Neural cell (in vitro differentiated cells): ENCODE data around the gene NOL4L. TPM values are rescaled to one million over a fixed set of nuclear protein-coding genes. Genes with fewer than 3 reads are reported as not detected.

Experiments used
- H2AFZ ChIP-seq: fragments of 200-600, 300-800 bp; sonication (generic), shearing (Covaris generic); 2 replicates; pipeline ENCODE4 v1.6.0; 2014; ENCODE audit warnings: low read depth, mild to moderate bottlenecking, antibody characterized with exemption, low read length, moderate library complexity
- H3F3A ChIP-seq: fragments of 200-600 bp; shearing (Covaris generic); 2 replicates; pipeline ENCODE4 v1.6.1; 2016; ENCODE audit warnings: mild to moderate bottlenecking, moderate library complexity, mixed read lengths, antibody characterized with exemption, low read length; ENCODE audit not compliant: insufficient read depth, poor library complexity, severe bottlenecking
- H3K27ac ChIP-seq: fragments of 200-600, 300-800 bp; sonication (generic), shearing (Covaris generic); 2 replicates; pipeline ENCODE4 v1.5.1; 2014; ENCODE audit warnings: mild to moderate bottlenecking, low read length, moderate library complexity
- H3K27me3 ChIP-seq: fragments of 300-800, 200-600 bp; sonication (generic), shearing (Covaris generic); 2 replicates; pipeline ENCODE4 v1.6.0; 2014; ENCODE audit warnings: mild to moderate bottlenecking, low read depth, low read length, moderate library complexity; ENCODE audit not compliant: insufficient read depth
- H3K36me3 ChIP-seq: fragments of 300-800, 200-600 bp; sonication (generic), shearing (Covaris generic); 2 replicates; pipeline ENCODE4 v1.5.1; 2014; ENCODE audit warnings: mild to moderate bottlenecking, antibody characterized with exemption, low read length, moderate library complexity; ENCODE audit not compliant: insufficient read depth
- H3K4me2 ChIP-seq: fragments of 300-800, 200-600 bp; sonication (generic), shearing (Covaris generic); 2 replicates; pipeline ENCODE4 v1.6.0; 2014; ENCODE audit warnings: mild to moderate bottlenecking, low read length
- H3K4me3 ChIP-seq: fragments of 300-800, 200-600 bp; sonication (generic), shearing (Covaris generic); 2 replicates; pipeline ENCODE4 v1.5.1; 2014; ENCODE audit warnings: mild to moderate bottlenecking, low read length, moderate library complexity
- H3K79me2 ChIP-seq: fragments of 200-600 bp; shearing (Covaris generic); replicated peaks from 2 replicates; pipeline ENCODE4 v1.6.0; 2014; ENCODE audit warnings: mild to moderate bottlenecking, low read length, moderate library complexity; ENCODE audit not compliant: insufficient read depth
- H3K9ac ChIP-seq: fragments of 300-800, 200-600 bp; sonication (generic), shearing (Covaris generic); 2 replicates; pipeline ENCODE4 v1.6.1; 2016; ENCODE audit warnings: mild to moderate bottlenecking, low read length, mixed read lengths
- H3K9me2 ChIP-seq: fragments of 200-600 bp; shearing (Covaris generic); 2 replicates; pipeline ENCODE4 v1.6.1; 2016; ENCODE audit warnings: mild to moderate bottlenecking, low read length, mixed read lengths; ENCODE audit not compliant: insufficient read depth
- H3K9me3 ChIP-seq: fragments of 200-600, 300-800 bp; sonication (generic), shearing (Covaris generic); 2 replicates; pipeline ENCODE4 v1.6.1; 2016; ENCODE audit warnings: mild to moderate bottlenecking, mixed run types, low read length, moderate library complexity, mixed read lengths
- H4K20me1 ChIP-seq: fragments of 200-600 bp; shearing (Covaris generic); 2 replicates; pipeline ENCODE4 v1.6.1; 2016; ENCODE audit warnings: mild to moderate bottlenecking, mixed run types; ENCODE audit not compliant: insufficient read depth
- EP300 ChIP-seq: fragments of 450-650 bp; conservative IDR thresholded peaks from 2 replicates; pipeline ENCODE4 v1.6.1; 2014; ENCODE audit warnings: antibody characterized with exemption, mild to moderate bottlenecking, moderate library complexity; ENCODE audit not compliant: poor library complexity, severe bottlenecking
- EZH2 ChIP-seq: fragments of 200-600, 300-800 bp; shearing (Covaris generic), sonication (generic); IDR thresholded peaks from 2 replicates; pipeline ENCODE4 v1.6.1; 2014; ENCODE audit warnings: antibody characterized with exemption, low read length, borderline replicate concordance, mild to moderate bottlenecking; ENCODE audit not compliant: insufficient read depth, poor library complexity, severe bottlenecking
- MXI1 ChIP-seq: fragments of 450-650 bp; conservative IDR thresholded peaks from 2 replicates; pipeline ENCODE4 v1.6.1; 2014; ENCODE audit warnings: antibody characterized with exemption, mild to moderate bottlenecking; ENCODE audit not compliant: poor library complexity, severe bottlenecking
- POLR2AphosphoS5 ChIP-seq: IDR thresholded peaks from 2 replicates; pipeline ENCODE4 v1.6.1; 2012
- RAD21 ChIP-seq: fragments of 450-650 bp; conservative IDR thresholded peaks from 2 replicates; pipeline ENCODE4 v1.6.1; 2014; ENCODE audit warnings: antibody characterized with exemption, mild to moderate bottlenecking, moderate library complexity
- SMC3 ChIP-seq: fragments of 450-650 bp; conservative IDR thresholded peaks from 2 replicates; pipeline ENCODE4 v1.6.1; 2014; ENCODE audit warnings: antibody characterized with exemption, mild to moderate bottlenecking, moderate library complexity; ENCODE audit not compliant: poor library complexity
- TAF1 ChIP-seq: IDR thresholded peaks from 2 replicates; pipeline ENCODE4 v1.6.1; 2012; ENCODE audit warnings: low read depth
- polyA plus RNA-seq: library from polyadenylated mRNA; depleted of rRNA; stranded (reverse); fragments of >200 nt; gene quantifications from 2 replicates; pipeline ENCODE4 v1.2.3, GENCODE V29; 2014
- TF ChIP-seq, protein P1 (sequence below): IDR thresholded peaks from 2 replicates; pipeline ENCODE4 v1.6.1; 2012; ENCODE audit warnings: borderline replicate concordance
- TF ChIP-seq, protein P2 (sequence below): fragments of 450-650 bp; IDR thresholded peaks from 2 replicates; pipeline ENCODE4 v1.5.1; 2014; ENCODE audit warnings: antibody characterized with exemption, mild to moderate bottlenecking, moderate library complexity; ENCODE audit not compliant: poor library complexity, severe bottlenecking

The NOL4L gene
- polyA plus RNA-seq, 1 donor from 2014 or later, result 20.4 TPM

DNA sequence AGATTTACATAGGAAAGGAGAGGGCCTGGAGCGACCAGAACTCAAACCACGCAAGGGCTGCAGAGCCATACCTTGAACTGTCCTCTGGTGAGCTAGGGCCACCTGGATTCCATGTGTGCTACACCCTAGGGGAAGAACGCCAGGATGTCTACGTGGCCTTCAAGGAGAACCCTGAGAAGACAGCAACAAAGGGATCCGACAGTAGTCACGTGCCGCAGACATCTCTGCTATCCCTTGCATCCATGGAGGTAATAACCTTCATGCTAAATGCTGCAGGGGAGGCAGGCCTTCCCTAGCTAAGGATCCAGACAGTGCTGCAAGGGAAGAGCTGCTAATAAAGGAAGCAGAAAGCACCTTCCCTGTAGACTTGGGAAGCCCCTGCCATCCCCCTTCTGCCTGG lies 52.9 kb downstream of the NOL4L start:
- no peaks in the 10 kb centered on the region for H3K9me2 ChIP-seq
- no peak overlapping the region for H3K9ac ChIP-seq
- H3K4me2 ChIP-seq, result no peak overlapping the region
- no peaks in the 10 kb centered on the region for H3F3A ChIP-seq
- no peak overlapping the region for H2AFZ ChIP-seq
- H3K36me3 ChIP-seq, result no peaks in the 10 kb centered on the region
- no peak for TF ChIP-seq TAF1
- no peak for TF ChIP-seq POLR2AphosphoS5
- no peak for TF ChIP-seq SMC3
- TF ChIP-seq, protein P1, sequence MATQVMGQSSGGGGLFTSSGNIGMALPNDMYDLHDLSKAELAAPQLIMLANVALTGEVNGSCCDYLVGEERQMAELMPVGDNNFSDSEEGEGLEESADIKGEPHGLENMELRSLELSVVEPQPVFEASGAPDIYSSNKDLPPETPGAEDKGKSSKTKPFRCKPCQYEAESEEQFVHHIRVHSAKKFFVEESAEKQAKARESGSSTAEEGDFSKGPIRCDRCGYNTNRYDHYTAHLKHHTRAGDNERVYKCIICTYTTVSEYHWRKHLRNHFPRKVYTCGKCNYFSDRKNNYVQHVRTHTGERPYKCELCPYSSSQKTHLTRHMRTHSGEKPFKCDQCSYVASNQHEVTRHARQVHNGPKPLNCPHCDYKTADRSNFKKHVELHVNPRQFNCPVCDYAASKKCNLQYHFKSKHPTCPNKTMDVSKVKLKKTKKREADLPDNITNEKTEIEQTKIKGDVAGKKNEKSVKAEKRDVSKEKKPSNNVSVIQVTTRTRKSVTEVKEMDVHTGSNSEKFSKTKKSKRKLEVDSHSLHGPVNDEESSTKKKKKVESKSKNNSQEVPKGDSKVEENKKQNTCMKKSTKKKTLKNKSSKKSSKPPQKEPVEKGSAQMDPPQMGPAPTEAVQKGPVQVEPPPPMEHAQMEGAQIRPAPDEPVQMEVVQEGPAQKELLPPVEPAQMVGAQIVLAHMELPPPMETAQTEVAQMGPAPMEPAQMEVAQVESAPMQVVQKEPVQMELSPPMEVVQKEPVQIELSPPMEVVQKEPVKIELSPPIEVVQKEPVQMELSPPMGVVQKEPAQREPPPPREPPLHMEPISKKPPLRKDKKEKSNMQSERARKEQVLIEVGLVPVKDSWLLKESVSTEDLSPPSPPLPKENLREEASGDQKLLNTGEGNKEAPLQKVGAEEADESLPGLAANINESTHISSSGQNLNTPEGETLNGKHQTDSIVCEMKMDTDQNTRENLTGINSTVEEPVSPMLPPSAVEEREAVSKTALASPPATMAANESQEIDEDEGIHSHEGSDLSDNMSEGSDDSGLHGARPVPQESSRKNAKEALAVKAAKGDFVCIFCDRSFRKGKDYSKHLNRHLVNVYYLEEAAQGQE, result no peak
- no peak for TF ChIP-seq EP300
- TF ChIP-seq RAD21, result no peak
- no peak for TF ChIP-seq EZH2
- TF ChIP-seq, protein P2, sequence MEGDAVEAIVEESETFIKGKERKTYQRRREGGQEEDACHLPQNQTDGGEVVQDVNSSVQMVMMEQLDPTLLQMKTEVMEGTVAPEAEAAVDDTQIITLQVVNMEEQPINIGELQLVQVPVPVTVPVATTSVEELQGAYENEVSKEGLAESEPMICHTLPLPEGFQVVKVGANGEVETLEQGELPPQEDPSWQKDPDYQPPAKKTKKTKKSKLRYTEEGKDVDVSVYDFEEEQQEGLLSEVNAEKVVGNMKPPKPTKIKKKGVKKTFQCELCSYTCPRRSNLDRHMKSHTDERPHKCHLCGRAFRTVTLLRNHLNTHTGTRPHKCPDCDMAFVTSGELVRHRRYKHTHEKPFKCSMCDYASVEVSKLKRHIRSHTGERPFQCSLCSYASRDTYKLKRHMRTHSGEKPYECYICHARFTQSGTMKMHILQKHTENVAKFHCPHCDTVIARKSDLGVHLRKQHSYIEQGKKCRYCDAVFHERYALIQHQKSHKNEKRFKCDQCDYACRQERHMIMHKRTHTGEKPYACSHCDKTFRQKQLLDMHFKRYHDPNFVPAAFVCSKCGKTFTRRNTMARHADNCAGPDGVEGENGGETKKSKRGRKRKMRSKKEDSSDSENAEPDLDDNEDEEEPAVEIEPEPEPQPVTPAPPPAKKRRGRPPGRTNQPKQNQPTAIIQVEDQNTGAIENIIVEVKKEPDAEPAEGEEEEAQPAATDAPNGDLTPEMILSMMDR, result no peak
- TF ChIP-seq MXI1, result no peak
- peaks cover 13% of the 10 kb centered on the region for H3K79me2 ChIP-seq
- H3K9me3 ChIP-seq, result no peaks in the 10 kb centered on the region
- no peak overlapping the region for H3K4me3 ChIP-seq
- H3K27ac ChIP-seq, result no peak overlapping the region
- H3K27me3 ChIP-seq, result no peaks in the 10 kb centered on the region
- H4K20me1 ChIP-seq, result no peaks in the 10 kb centered on the region

DNA sequence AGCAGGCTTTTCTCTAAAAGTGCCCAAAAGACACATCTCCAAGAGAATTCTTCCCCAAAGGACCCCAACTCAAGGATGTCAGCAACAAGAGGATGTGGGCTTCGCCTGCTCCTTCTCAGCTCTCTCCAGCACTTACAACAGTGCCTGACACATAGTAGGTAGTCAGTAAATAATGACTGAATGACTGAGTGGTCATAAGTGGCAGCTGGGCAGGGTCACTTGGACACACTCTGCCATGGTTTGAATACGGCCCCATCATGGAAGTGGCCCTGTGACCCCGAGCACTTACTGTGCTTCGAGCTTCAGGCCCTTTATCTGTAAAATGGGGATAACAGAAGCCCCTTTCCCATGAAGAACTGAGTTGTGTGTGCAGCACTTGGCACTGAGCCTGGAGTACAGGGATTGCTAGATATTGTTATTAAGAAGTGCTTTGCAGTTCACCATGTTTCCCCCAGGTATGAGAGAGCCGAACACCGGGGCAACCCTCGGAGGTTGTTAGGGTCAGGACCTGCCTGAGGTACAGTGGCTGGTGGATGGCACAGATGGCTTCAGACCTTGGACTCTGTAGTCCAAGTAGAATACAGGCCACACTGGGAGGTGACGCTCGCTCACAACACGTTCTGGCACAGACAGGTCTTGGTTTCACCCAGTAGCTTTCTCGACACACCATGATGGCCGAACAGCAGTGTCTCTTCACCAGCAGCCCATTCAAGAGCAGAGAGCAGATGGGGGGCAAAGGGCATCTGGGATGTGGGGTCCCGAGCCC lies 56.0 kb downstream of the NOL4L start:
- no peaks in the 10 kb centered on the region for H3K27me3 ChIP-seq
- no peaks in the 10 kb centered on the region for H3K9me2 ChIP-seq
- H3K27ac ChIP-seq, result no peak overlapping the region
- H3K9ac ChIP-seq, result peak overlapping the region; percentile 53
- H3K4me3 ChIP-seq, result no peak overlapping the region
- TF ChIP-seq RAD21 (no peak), EZH2 (no peak), TAF1 (no peak), SMC3 (no peak), EP300 (no peak), MXI1 (no peak), POLR2AphosphoS5 (no peak)
- TF ChIP-seq, protein P1, result no peak
- TF ChIP-seq, protein P2, result no peak
- no peaks in the 10 kb centered on the region for H4K20me1 ChIP-seq
- H3K36me3 ChIP-seq, result no peaks in the 10 kb centered on the region
- H3K9me3 ChIP-seq, result no peaks in the 10 kb centered on the region
- H3K4me2 ChIP-seq, result no peak overlapping the region
- H3F3A ChIP-seq, result no peaks in the 10 kb centered on the region
- H2AFZ ChIP-seq, result no peak overlapping the region
- peaks cover 6% of the 10 kb centered on the region for H3K79me2 ChIP-seq
